Daoy (cell line): ENCODE measurements around the gene PSRC1. TPM values are rescaled to one million over a fixed set of nuclear protein-coding genes. Genes with fewer than 3 reads are reported as not detected.

Source experiments
- DNase-seq: peaks from one replicate; pipeline ENCODE4 v3.0.0-alpha.2; 2015; ENCODE audit warnings: low read depth
- total RNA-seq: library from RNA; depleted of rRNA; stranded (reverse); fragments of >200 nt; shearing (Covaris generic); gene quantifications from 2 replicates; pipeline ENCODE4 v1.2.3, GENCODE V29; 2014; rRNA removed

The PSRC1 gene
- total RNA-seq, 1 experiment from 2014 or later, result 87.5 TPM

- no peak for DNase-seq
Measured at GRCh38 chr1:109247401-109248365, 35.3 kb downstream of the PSRC1 start.

GRCh38 chr1:109246141-109246551, 36.8 kb downstream of the PSRC1 start:
- DNase-seq, result no peak

- DNase-seq, result no peak
Measured at GRCh38 chr1:109243860-109244552, 38.9 kb downstream of the PSRC1 start.

GRCh38 chr1:109243221-109243620, 39.7 kb downstream of the PSRC1 start:
- DNase-seq, result no peak

GRCh38 chr1:109242387-109242786, 40.6 kb downstream of the PSRC1 start:
- DNase-seq, result no peak

- no peak for DNase-seq
Measured at GRCh38 chr1:109241841-109242345, 41.1 kb downstream of the PSRC1 start.

- DNase-seq, result no peak
Measured at GRCh38 chr1:109241344-109241743, 41.6 kb downstream of the PSRC1 start.

- DNase-seq, result peak; percentile 90
Measured at GRCh38 chr1:109240158-109241152, 42.5 kb downstream of the PSRC1 start.

- peak; percentile 67 for DNase-seq
Measured at GRCh38 chr1:109239409-109240068, 43.4 kb downstream of the PSRC1 start.

GRCh38 chr1:109239047-109239408, 43.9 kb downstream of the PSRC1 start:
- no peak for DNase-seq

- DNase-seq, result no peak
Measured at GRCh38 chr1:109238382-109238781, 44.6 kb downstream of the PSRC1 start.

GRCh38 chr1:109237512-109237911, 45.4 kb downstream of the PSRC1 start:
- DNase-seq, result no peak

GRCh38 chr1:109235137-109235536, 47.8 kb downstream of the PSRC1 start:
- no peak for DNase-seq

GRCh38 chr1:109231066-109231465, 51.9 kb downstream of the PSRC1 start:
- no peak for DNase-seq

Other genes starting within 250 kb of the PSRC1 start
- gene WDR47, start 241.0 kb downstream of the PSRC1 start, total RNA-seq, result 14.2 and 16.8 TPM in 2 replicates
- gene TAF13, start 207.1 kb downstream of the PSRC1 start, total RNA-seq, result 270 and 351 TPM in 2 replicates
- gene TMEM167B, start 192.4 kb downstream of the PSRC1 start, total RNA-seq, result 24.8 and 27.9 TPM in 2 replicates
- gene ELAPOR1, start 169.0 kb downstream of the PSRC1 start, total RNA-seq, result 0.23 and 0.33 TPM in 2 replicates
- gene SARS1, start 69.2 kb downstream of the PSRC1 start, total RNA-seq, result 287 and 323 TPM in 2 replicates
- 0.97 and 1.0 TPM in 2 replicates for gene CELSR2, start 33.6 kb downstream of the PSRC1 start, total RNA-seq
- not detected in 2 replicates for gene MYBPHL, start 23.9 kb upstream of the PSRC1 start, total RNA-seq
- 14.1 and 16.3 TPM in 2 replicates for gene SORT1, start 114.8 kb upstream of the PSRC1 start, total RNA-seq
- 218 and 382 TPM in 2 replicates for gene PSMA5, start 143.3 kb upstream of the PSRC1 start, total RNA-seq
- gene SYPL2, start 183.4 kb upstream of the PSRC1 start, total RNA-seq, result 0.15 and 4.3 TPM in 2 replicates
- gene ATXN7L2, start 200.8 kb upstream of the PSRC1 start, total RNA-seq, result 8.6 and 14.2 TPM in 2 replicates
- gene CYB561D1, start 210.9 kb upstream of the PSRC1 start, total RNA-seq, result 5.8 and 9.2 TPM in 2 replicates
- 3.2 and 3.7 TPM in 2 replicates for gene AMIGO1, start 226.6 kb upstream of the PSRC1 start, total RNA-seq